Measurements from ENCODE around the gene HGS. TPM values are rescaled to one million over a fixed set of nuclear protein-coding genes. Genes with fewer than 3 reads are reported as not detected.

The HGS gene
- total RNA-seq, 1 experiment from 2014 or later: 160 TPM

GRCh38 chr17:81685108-81685507 lies 1.3 kb downstream of the HGS start:
- peak; percentile 65 for DNase-seq (ENCODE audit: unreplicated experiment)
- intact Hi-C loops (cut with micrococcal nuclease): no loop called here
- no peak for TF ChIP-seq CTCF (IDR thresholded peaks at IDR 0.05; ENCODE audit: unreplicated experiment)
- Mint-ChIP-seq H3K4me3 (ENCODE audit: unreplicated experiment) (peak overlapping the region; percentile 91), H3K36me3 (ENCODE audit: insufficient read depth, unreplicated experiment) (peaks cover 48% of the 10 kb centered on the region), H3K27ac (ENCODE audit: low read depth, unreplicated experiment) (peak overlapping the region; percentile 89), H3K27me3 (ENCODE audit: insufficient read depth, unreplicated experiment) (no peaks in the 10 kb centered on the region), H3K4me1 (ENCODE audit: insufficient read depth, unreplicated experiment) (peaks cover 5% of the 10 kb centered on the region), H3K9me3 (ENCODE audit: unreplicated experiment) (no peaks in the 10 kb centered on the region)
- ChIA-PET POLR2A (interaction anchor here (0.6 to 5.0 kb wide), 13 partner anchors 11 to 446 kb away, joined by 3 to 122 read pairs (median 6); partner anchors contain the start of genes CCDC137, FAAP100, MRPL12 and NDUFAF8), CTCF (interaction anchor here (0.6 to 1.7 kb wide), 3 partner anchors 9 to 205 kb away, joined by 4 to 5 read pairs (median 4); no protein-coding TSS in a partner anchor)
- no TSS peak for BruUV-seq (replicated peaks)

- Mint-ChIP-seq H3K36me3 (ENCODE audit: insufficient read depth, unreplicated experiment) (peaks cover 48% of the 10 kb centered on the region), H3K4me1 (ENCODE audit: insufficient read depth, unreplicated experiment) (peaks cover 5% of the 10 kb centered on the region), H3K27ac (ENCODE audit: low read depth, unreplicated experiment) (peak overlapping the region; percentile 75), H3K4me3 (ENCODE audit: unreplicated experiment) (no peak overlapping the region), H3K27me3 (ENCODE audit: insufficient read depth, unreplicated experiment) (no peaks in the 10 kb centered on the region), H3K9me3 (ENCODE audit: unreplicated experiment) (no peaks in the 10 kb centered on the region)
- CTCF ChIA-PET: interaction anchor here (1.7 kb wide), 1 partner anchor 11 kb away, joined by 4 read pairs; no protein-coding TSS in a partner anchor
- POLR2A ChIA-PET: interaction anchor here (2.3 to 3.8 kb wide), 2 partner anchors 10 to 16 kb away, joined by 7 to 19 read pairs; partner anchors contain the start of gene MRPL12
- intact Hi-C loops (cut with micrococcal nuclease): no loop called here
- no peak for TF ChIP-seq CTCF (IDR thresholded peaks at IDR 0.05; ENCODE audit: unreplicated experiment)
- no peak for DNase-seq (ENCODE audit: unreplicated experiment)
- BruUV-seq (replicated peaks): no TSS peak
Measured at GRCh38 chr17:81686614-81687013, 2.8 kb downstream of the HGS start.

- Mint-ChIP-seq H3K9me3 (ENCODE audit: unreplicated experiment) (no peaks in the 10 kb centered on the region), H3K4me1 (ENCODE audit: insufficient read depth, unreplicated experiment) (peaks cover 5% of the 10 kb centered on the region), H3K4me3 (ENCODE audit: unreplicated experiment) (no peak overlapping the region), H3K27ac (ENCODE audit: low read depth, unreplicated experiment) (no peak overlapping the region), H3K36me3 (ENCODE audit: insufficient read depth, unreplicated experiment) (peaks cover 59% of the 10 kb centered on the region), H3K27me3 (ENCODE audit: insufficient read depth, unreplicated experiment) (no peaks in the 10 kb centered on the region)
- no TSS peak for BruUV-seq (replicated peaks)
- TF ChIP-seq CTCF (IDR thresholded peaks at IDR 0.05; ENCODE audit: unreplicated experiment): no peak
- intact Hi-C loops (cut with micrococcal nuclease): no loop called here
- POLR2A ChIA-PET: interaction anchor here (2.3 kb wide), 1 partner anchor 15 kb away, joined by 7 read pairs; the partner anchor contains the start of gene MRPL12
- CTCF ChIA-PET: interaction anchor here (0.6 kb wide), 1 partner anchor 285 kb away, joined by 5 read pairs; no protein-coding TSS in a partner anchor
- DNase-seq (ENCODE audit: unreplicated experiment): no peak
Measured at GRCh38 chr17:81687770-81688541, 4.1 kb downstream of the HGS start.

GRCh38 chr17:81688616-81689015 lies 4.8 kb downstream of the HGS start:
- DNase-seq (ENCODE audit: unreplicated experiment): no peak
- Mint-ChIP-seq H3K9me3 (ENCODE audit: unreplicated experiment) (no peaks in the 10 kb centered on the region), H3K36me3 (ENCODE audit: insufficient read depth, unreplicated experiment) (peaks cover 60% of the 10 kb centered on the region), H3K27me3 (ENCODE audit: insufficient read depth, unreplicated experiment) (no peaks in the 10 kb centered on the region), H3K4me3 (ENCODE audit: unreplicated experiment) (no peak overlapping the region), H3K4me1 (ENCODE audit: insufficient read depth, unreplicated experiment) (peaks cover 5% of the 10 kb centered on the region), H3K27ac (ENCODE audit: low read depth, unreplicated experiment) (no peak overlapping the region)
- intact Hi-C loops (cut with micrococcal nuclease): no loop called here
- no peak for TF ChIP-seq CTCF (IDR thresholded peaks at IDR 0.05; ENCODE audit: unreplicated experiment)
- ChIA-PET CTCF (no interaction called here), POLR2A (interaction anchor here (2.3 kb wide), 1 partner anchor 14 kb away, joined by 7 read pairs; the partner anchor contains the start of gene MRPL12)
- BruUV-seq (replicated peaks): no TSS peak

Data from MCF 10A (cell line).